B cell (primary cell): ENCODE measurements around the gene AHNAK. TPM values are rescaled to one million over a fixed set of nuclear protein-coding genes. Genes with fewer than 3 reads are reported as not detected.

Experiments
- ATAC-seq: fragments of 200-7000 bp; cut with Tn5 transposase; one replicate; pipeline ENCODE4 v1.10.0; 2021; ENCODE audit warnings: low read depth, mild to moderate bottlenecking, moderate number of reproducible peaks, moderate library complexity
- CTCF ChIA-PET: fragments of 350-600 bp; sonication (Branson Sonifier 250); formaldehyde crosslinking; loops from one replicate; lab custom pipeline; 2021; ENCODE audit warnings: antibody characterized with exemption, inconsistent platforms; lab: Charles Lee
- POLR2A ChIA-PET: fragments of 350-600 bp; sonication (Branson Sonifier 250); formaldehyde crosslinking; loops from one replicate; lab custom pipeline; 2021; ENCODE audit warnings: antibody characterized with exemption; lab: Charles Lee
- DNase-seq: peaks from one replicate; pipeline ENCODE4 v3.0.0; 2013
- H2AFZ ChIP-seq: 2 replicates; pipeline ENCODE4 v1.6.1; 2012; ENCODE audit warnings: mild to moderate bottlenecking, low read depth, low read length; ENCODE audit not compliant: insufficient read depth, poor library complexity, severe bottlenecking
- H3K27ac ChIP-seq, 2 donors: 1 replicate in 1 of 2; 2 replicates in 1 of 2; pipeline ENCODE4 v1.5.1; 2012 to 2013; ENCODE audit warnings: low read length in 2 of 2, mild to moderate bottlenecking in 2 of 2, moderate library complexity in 1 of 2
- H3K27me3 ChIP-seq, 4 experiments: fragments of 200-600 bp in 1 of 4; sonication (generic) in 1 of 4; replicated peaks in 1 of 4; 1 replicate in 2 of 4; 2 replicates in 2 of 4; pipeline versions ENCODE4 v1.6.1 to v1.7.0; 2013 to 2016; ENCODE audit warnings: low read length in 3 of 4, mild to moderate bottlenecking in 2 of 4, mixed read lengths in 1 of 4, moderate library complexity in 1 of 4; ENCODE audit not compliant: insufficient read depth in 4 of 4, control insufficient read depth in 3 of 4; ENCODE audit errors: control extremely low read depth in 1 of 4
- H3K36me3 ChIP-seq, 2 experiments: replicated peaks in 1 of 2; 1 replicate in 1 of 2; 2 replicates in 1 of 2; pipeline versions ENCODE4 v1.6.1 to v1.7.1; 2013; ENCODE audit warnings: low read length in 1 of 2; ENCODE audit not compliant: insufficient read depth in 2 of 2, control insufficient read depth in 1 of 2; ENCODE audit errors: control extremely low read depth in 1 of 2, extremely low read depth in 1 of 2
- H3K4me1 ChIP-seq, 2 donors: fragments of 200-600 bp in 1 of 2; sonication (generic) in 1 of 2; 1 replicate in 1 of 2; 2 replicates in 1 of 2; pipeline versions ENCODE4 v1.5.1 to v1.6.1; 2013 to 2017; ENCODE audit warnings: low read length in 2 of 2; ENCODE audit not compliant: control insufficient read depth in 2 of 2, insufficient read depth in 2 of 2
- H3K4me2 ChIP-seq: replicated peaks from 2 replicates; pipeline ENCODE3; 2012; ENCODE audit warnings: mild to moderate bottlenecking, low read depth, low read length; ENCODE audit not compliant: poor library complexity, severe bottlenecking
- H3K4me3 ChIP-seq, 5 experiments: fragments of 200-600 bp in 1 of 5; sonication (generic) in 1 of 5; 1 replicate in 3 of 5; 2 replicates in 2 of 5; pipeline versions ENCODE4 v1.5.1 to v1.7.0; 2011 to 2016; ENCODE audit warnings: low read length in 4 of 5, mild to moderate bottlenecking in 4 of 5, low read depth in 2 of 5, control low read depth in 1 of 5, moderate library complexity in 1 of 5; ENCODE audit not compliant: insufficient read depth in 1 of 5; ENCODE audit errors: control extremely low read depth in 1 of 5, extremely low read depth in 1 of 5
- H3K79me2 ChIP-seq: fragments of 200-600 bp; sonication (generic); one replicate; pipeline ENCODE4 v1.6.0; 2016; ENCODE audit warnings: low read length; ENCODE audit not compliant: control insufficient read depth, insufficient read depth
- H3K9ac ChIP-seq: fragments of 200-600 bp; sonication (generic); 2 replicates; pipeline ENCODE4 v1.6.1; 2017; ENCODE audit warnings: mild to moderate bottlenecking, low read length, moderate library complexity
- H3K9me3 ChIP-seq, 3 donors: one replicate each; pipeline versions ENCODE4 v1.6.1 to v1.7.1; 2013; ENCODE audit warnings: low read length in 2 of 3; ENCODE audit not compliant: control insufficient read depth in 2 of 3, insufficient read depth in 1 of 3; ENCODE audit errors: control extremely low read depth in 1 of 3
- H4K20me1 ChIP-seq: 2 replicates; pipeline ENCODE4 v1.6.0; 2012; ENCODE audit warnings: mild to moderate bottlenecking, low read length; ENCODE audit not compliant: insufficient read depth, control insufficient read depth, poor library complexity, severe bottlenecking
- H3K27ac Mint-ChIP-seq: one replicate; pipeline ENCODE4 v1.8.0; 2021; ENCODE audit warnings: mixed read lengths
- H3K27me3 Mint-ChIP-seq: one replicate; pipeline ENCODE4 v1.8.0; 2021; ENCODE audit warnings: mixed read lengths
- H3K4me1 Mint-ChIP-seq: one replicate; pipeline ENCODE4 v1.8.0; 2021; ENCODE audit warnings: mixed read lengths
- H3K4me3 Mint-ChIP-seq: one replicate; pipeline ENCODE4 v1.8.0; 2021; ENCODE audit warnings: mixed read lengths
- H3K9me3 Mint-ChIP-seq: one replicate; pipeline ENCODE4 v1.8.0; 2022; ENCODE audit warnings: mixed read lengths; ENCODE audit not compliant: insufficient read depth
- CTCF ChIP-seq: fragments of 200-600 bp; IDR thresholded peaks from one replicate; pipeline ENCODE4 v1.8.0; 2022; ENCODE audit warnings: antibody characterized with exemption, mild to moderate bottlenecking
- EZH2 ChIP-seq: IDR thresholded peaks from 2 replicates; pipeline ENCODE4 v1.6.1; 2012; ENCODE audit warnings: borderline replicate concordance, low read depth, mild to moderate bottlenecking, moderate library complexity, low read length; ENCODE audit not compliant: insufficient read depth, poor library complexity, severe bottlenecking
- WGBS: methylation state at CpG from one replicate; pipeline ENCODE4 v1.1.5; 2013; ENCODE audit warnings: missing lambda C conversion rate; ENCODE audit not compliant: insufficient coverage; 5-methylcytosine and 5-hydroxymethylcytosine counted together
- intact Hi-C: fragments of 100-400 bp; cut with micrococcal nuclease; formaldehyde crosslinking; loops from one replicate; pipeline ENCODE4 v1.10.0; 2022
- polyA plus RNA-seq: library from polyadenylated mRNA; depleted of rRNA; stranded (reverse); fragments of >200 nt; gene quantifications from 2 replicates; pipeline ENCODE4 v1.2.3, GENCODE V29; 2012
- total RNA-seq, 2 donors: library from RNA; stranded (reverse); fragments of 120-200 nt in 1 of 2; gene quantifications; 1 replicate in 1 of 2; 2 replicates in 1 of 2; pipeline versions ENCODE4 v1.2.3 to v1.2.4, GENCODE V29; 2013 to 2022

The AHNAK gene
- total and polyA plus RNA-seq, 2 donors (not counting 1 experiment from before 2014, with no cell fraction given), result 63.7 to 229 TPM

DNA sequence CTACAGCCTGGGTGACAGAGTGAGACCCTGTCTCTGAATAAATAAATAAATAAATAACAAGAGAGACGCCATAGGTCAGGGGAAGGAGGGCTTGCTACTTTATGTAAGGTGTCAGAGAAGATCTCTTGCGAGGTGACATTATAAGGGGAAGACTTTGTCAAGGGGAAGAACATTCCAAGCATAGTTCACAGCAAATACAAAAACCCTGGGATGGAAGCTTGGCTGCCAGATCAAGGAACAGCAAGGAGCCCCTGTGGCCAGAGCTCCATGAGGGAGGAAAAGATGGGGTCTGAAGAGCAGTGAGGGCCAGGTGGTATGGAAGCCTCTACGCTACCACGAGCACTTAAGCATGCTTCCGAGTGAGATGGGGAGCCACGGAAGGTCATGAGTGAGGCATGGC is 62.3 kb downstream of the AHNAK start:
- intact Hi-C loops, result no loop called here
- no peak overlapping the region for H3K4me3 ChIP-seq
- H3K4me2 ChIP-seq, result no peak overlapping the region
- no peak overlapping the region for H3K27ac Mint-ChIP-seq
- H3K36me3 ChIP-seq, result no peaks in the 10 kb centered on the region
- no peak overlapping the region for H2AFZ ChIP-seq
- peaks cover 0 to 9% (median 0%) of the 10 kb centered on the region in 4 experiments for H3K27me3 ChIP-seq
- no peaks in the 10 kb centered on the region for H3K9me3 Mint-ChIP-seq
- no peak overlapping the region for H3K27ac ChIP-seq
- H4K20me1 ChIP-seq, result no peaks in the 10 kb centered on the region
- DNase-seq (no peak), ATAC-seq (no peak)
- no peaks in the 10 kb centered on the region for H3K79me2 ChIP-seq
- no peak overlapping the region for H3K4me3 Mint-ChIP-seq
- no peak overlapping the region for H3K9ac ChIP-seq
- no peaks in the 10 kb centered on the region for H3K9me3 ChIP-seq
- WGBS, result 100% methylated on average over 2 of the region's 6 CpGs
- no peaks in the 10 kb centered on the region for H3K4me1 Mint-ChIP-seq
- H3K27me3 Mint-ChIP-seq, result peaks cover 6% of the 10 kb centered on the region
- ChIA-PET POLR2A (interaction anchor here (0.7 kb wide), 1 partner anchor 296 kb away, joined by 6 read pairs; no protein-coding TSS in a partner anchor), CTCF (interaction anchor here (1.3 kb wide), 1 partner anchor 39 kb away, joined by 3 read pairs; no protein-coding TSS in a partner anchor)
- TF ChIP-seq EZH2, result no peak
- TF ChIP-seq CTCF, result no peak
- no peaks in the 10 kb centered on the region for H3K4me1 ChIP-seq

- H3K9ac ChIP-seq, result no peak overlapping the region
- H3K79me2 ChIP-seq, result no peaks in the 10 kb centered on the region
- H2AFZ ChIP-seq, result no peak overlapping the region
- no peaks in the 10 kb centered on the region for H4K20me1 ChIP-seq
- intact Hi-C loops, result no loop called here
- no peak overlapping the region for H3K4me2 ChIP-seq
- POLR2A ChIA-PET, result no interaction called here
- Mint-ChIP-seq H3K4me1 (no peaks in the 10 kb centered on the region), H3K4me3 (no peak overlapping the region), H3K9me3 (no peaks in the 10 kb centered on the region), H3K27me3 (peaks cover 3% of the 10 kb centered on the region), H3K27ac (no peak overlapping the region)
- ATAC-seq, result no peak
- peaks cover 0 to 5% (median 0%) of the 10 kb centered on the region in 4 experiments for H3K27me3 ChIP-seq
- no peak overlapping the region for H3K4me3 ChIP-seq
- WGBS, result 90% methylated on average over 6 of the region's 6 CpGs
- no peak for DNase-seq
- H3K27ac ChIP-seq, result no peak overlapping the region
- TF ChIP-seq EZH2 (no peak), CTCF (no peak)
- CTCF ChIA-PET, result interaction anchor here (1.3 to 2.1 kb wide), 2 partner anchors 38 to 59 kb away, joined by 3 to 5 read pairs; no protein-coding TSS in a partner anchor
- H3K36me3 ChIP-seq, result no peaks in the 10 kb centered on the region
- H3K4me1 ChIP-seq, result no peaks in the 10 kb centered on the region
- no peaks in the 10 kb centered on the region for H3K9me3 ChIP-seq
Observed at GRCh38 chr11:62482753-62483152, 63.9 kb downstream of the AHNAK start.
